Measurements from ENCODE around the gene SPA17.

The SPA17 gene

GRCh38 chr11:124657904-124658303 is 15.8 kb upstream of the SPA17 start:
- Histone ChIP-seq H3K9me3 (ENCODE audit: insufficient read depth, low read length, severe bottlenecking) (no peaks in the 10 kb centered on the region), H3K9ac (ENCODE audit: low read depth, low read length) (no peak overlapping the region), H4K20me1 (ENCODE audit: insufficient read depth, low read length) (no peaks in the 10 kb centered on the region), H2AFZ (ENCODE audit: low read depth, low read length) (no peak overlapping the region), H3K79me2 (ENCODE audit: insufficient read depth, low read length) (no peaks in the 10 kb centered on the region), H3K4me2 (ENCODE audit: insufficient read depth, low read length) (no peak overlapping the region), H3K4me1 (ENCODE audit: insufficient read depth, low read length) (no peaks in the 10 kb centered on the region), H3K27me3 (ENCODE audit: insufficient read depth, low read length, poor library complexity) (peaks cover 12% of the 10 kb centered on the region), H3K27ac (ENCODE audit: low read length) (no peak overlapping the region), H3K36me3 (ENCODE audit: insufficient read depth, low read length) (no peaks in the 10 kb centered on the region), H3K4me3 (ENCODE audit: low read depth in 1 of 2, low read length in 2 of 2) (no peak overlapping the region)
- ATAC-seq (ENCODE audit: insufficient read depth, low read depth) (no peak), DNase-seq (no peak)
- TF ChIP-seq EZH2 (IDR thresholded peaks at IDR 0.05; ENCODE audit: borderline replicate concordance, low read depth, low read length, severe bottlenecking): no peak
- no peak for TF ChIP-seq CTCF (IDR thresholded peaks at IDR 0.05; ENCODE audit: borderline replicate concordance, extremely low read depth, low read length, poor library complexity, severe bottlenecking)

- H3K36me3 ChIP-seq (ENCODE audit: insufficient read depth, low read length): no peaks in the 10 kb centered on the region
- no peak overlapping the region for H3K4me3 ChIP-seq (ENCODE audit: low read depth in 1 of 2, low read length in 2 of 2)
- H3K79me2 ChIP-seq (ENCODE audit: insufficient read depth, low read length): no peaks in the 10 kb centered on the region
- no peaks in the 10 kb centered on the region for H4K20me1 ChIP-seq (ENCODE audit: insufficient read depth, low read length)
- no peak overlapping the region for H3K4me2 ChIP-seq (ENCODE audit: insufficient read depth, low read length)
- H3K9me3 ChIP-seq (ENCODE audit: insufficient read depth, low read length, severe bottlenecking): no peaks in the 10 kb centered on the region
- ATAC-seq (ENCODE audit: insufficient read depth, low read depth): no peak
- H3K9ac ChIP-seq (ENCODE audit: low read depth, low read length): no peak overlapping the region
- H3K27ac ChIP-seq (ENCODE audit: low read length): no peak overlapping the region
- H2AFZ ChIP-seq (ENCODE audit: low read depth, low read length): no peak overlapping the region
- no peak for DNase-seq
- peaks cover 12% of the 10 kb centered on the region for H3K27me3 ChIP-seq (ENCODE audit: insufficient read depth, low read length, poor library complexity)
- no peak for TF ChIP-seq EZH2 (IDR thresholded peaks at IDR 0.05; ENCODE audit: borderline replicate concordance, low read depth, low read length, severe bottlenecking)
- no peak for TF ChIP-seq CTCF (IDR thresholded peaks at IDR 0.05; ENCODE audit: borderline replicate concordance, extremely low read depth, low read length, poor library complexity, severe bottlenecking)
- H3K4me1 ChIP-seq (ENCODE audit: insufficient read depth, low read length): no peaks in the 10 kb centered on the region
These were observed 15.2 kb upstream of the SPA17 start for GRCh38 chr11:124658501-124658900.

- ATAC-seq (ENCODE audit: insufficient read depth, low read depth): no peak
- TF ChIP-seq EZH2 (IDR thresholded peaks at IDR 0.05; ENCODE audit: borderline replicate concordance, low read depth, low read length, severe bottlenecking) (no peak), CTCF (IDR thresholded peaks at IDR 0.05; ENCODE audit: borderline replicate concordance, extremely low read depth, low read length, poor library complexity, severe bottlenecking) (no peak)
- no peak overlapping the region for H2AFZ ChIP-seq (ENCODE audit: low read depth, low read length)
These were observed 14.7 kb upstream of the SPA17 start for GRCh38 chr11:124658986-124659385.

GRCh38 chr11:124661553-124661952 is 12.2 kb upstream of the SPA17 start:
- no peaks in the 10 kb centered on the region for H3K79me2 ChIP-seq (ENCODE audit: insufficient read depth, low read length)
- no peaks in the 10 kb centered on the region for H3K9me3 ChIP-seq (ENCODE audit: insufficient read depth, low read length, severe bottlenecking)
- no peaks in the 10 kb centered on the region for H4K20me1 ChIP-seq (ENCODE audit: insufficient read depth, low read length)
- H3K9ac ChIP-seq (ENCODE audit: low read depth, low read length): no peak overlapping the region
- no peak overlapping the region for H3K4me2 ChIP-seq (ENCODE audit: insufficient read depth, low read length)
- H3K27me3 ChIP-seq (ENCODE audit: insufficient read depth, low read length, poor library complexity): peaks cover 14% of the 10 kb centered on the region
- H3K27ac ChIP-seq (ENCODE audit: low read length): no peak overlapping the region
- H2AFZ ChIP-seq (ENCODE audit: low read depth, low read length): no peak overlapping the region
- no peaks in the 10 kb centered on the region for H3K36me3 ChIP-seq (ENCODE audit: insufficient read depth, low read length)
- H3K4me3 ChIP-seq (ENCODE audit: low read depth in 1 of 2, low read length in 2 of 2): no peak overlapping the region
- no peak for TF ChIP-seq EZH2 (IDR thresholded peaks at IDR 0.05; ENCODE audit: borderline replicate concordance, low read depth, low read length, severe bottlenecking)
- no peak for TF ChIP-seq CTCF (IDR thresholded peaks at IDR 0.05; ENCODE audit: borderline replicate concordance, extremely low read depth, low read length, poor library complexity, severe bottlenecking)
- H3K4me1 ChIP-seq (ENCODE audit: insufficient read depth, low read length): no peaks in the 10 kb centered on the region
- DNase-seq (no peak), ATAC-seq (ENCODE audit: insufficient read depth, low read depth) (no peak)

More at GRCh38 chr11:124658986-124659385, 14.7 kb upstream of the SPA17 start:
- H3K79me2 ChIP-seq (ENCODE audit: insufficient read depth, low read length): no peaks in the 10 kb centered on the region
- H3K36me3 ChIP-seq (ENCODE audit: insufficient read depth, low read length): no peaks in the 10 kb centered on the region
- H3K27ac ChIP-seq (ENCODE audit: low read length): no peak overlapping the region
- H3K27me3 ChIP-seq (ENCODE audit: insufficient read depth, low read length, poor library complexity): peaks cover 12% of the 10 kb centered on the region
- no peaks in the 10 kb centered on the region for H4K20me1 ChIP-seq (ENCODE audit: insufficient read depth, low read length)
- H3K4me1 ChIP-seq (ENCODE audit: insufficient read depth, low read length): no peaks in the 10 kb centered on the region
- H3K4me3 ChIP-seq (ENCODE audit: low read depth in 1 of 2, low read length in 2 of 2): no peak overlapping the region
- no peak for DNase-seq
- no peak overlapping the region for H3K9ac ChIP-seq (ENCODE audit: low read depth, low read length)
- no peaks in the 10 kb centered on the region for H3K9me3 ChIP-seq (ENCODE audit: insufficient read depth, low read length, severe bottlenecking)
- H3K4me2 ChIP-seq (ENCODE audit: insufficient read depth, low read length): no peak overlapping the region
